GM19035 (cell line): ENCODE results near the gene NT5C2.
"Not testable (repeated sequence)": the region's sequence is repeated elsewhere in the genome, so short reads cannot be mapped to it uniquely, and the experiment has no call there.

Experiments used
- ATAC-seq: cut with Tn5 transposase; IDR thresholded peaks from one replicate; pipeline ENCODE4 v1.9.1; 2021; ENCODE audit not compliant: unreplicated experiment

Gene NT5C2

DNA sequence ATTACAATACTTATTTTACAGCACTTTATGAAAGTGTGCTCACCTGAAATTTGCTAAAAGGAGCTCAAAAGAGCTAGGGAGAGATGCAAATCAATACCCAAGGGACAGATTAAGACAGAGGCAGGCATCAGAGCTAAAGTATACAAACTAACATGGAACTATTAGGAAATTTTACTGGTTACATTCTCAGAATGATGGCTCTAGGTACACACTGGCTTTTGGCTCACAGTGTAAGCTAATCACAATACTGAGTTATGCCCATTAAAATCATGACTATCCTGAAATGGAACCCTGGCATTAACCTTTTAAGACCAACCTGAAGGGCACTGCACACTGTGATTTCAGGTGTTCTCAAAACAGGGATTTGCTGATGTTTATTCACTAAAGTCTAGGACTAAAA is 98.1 kb downstream of the NT5C2 start:
- no peak for ATAC-seq

DNA sequence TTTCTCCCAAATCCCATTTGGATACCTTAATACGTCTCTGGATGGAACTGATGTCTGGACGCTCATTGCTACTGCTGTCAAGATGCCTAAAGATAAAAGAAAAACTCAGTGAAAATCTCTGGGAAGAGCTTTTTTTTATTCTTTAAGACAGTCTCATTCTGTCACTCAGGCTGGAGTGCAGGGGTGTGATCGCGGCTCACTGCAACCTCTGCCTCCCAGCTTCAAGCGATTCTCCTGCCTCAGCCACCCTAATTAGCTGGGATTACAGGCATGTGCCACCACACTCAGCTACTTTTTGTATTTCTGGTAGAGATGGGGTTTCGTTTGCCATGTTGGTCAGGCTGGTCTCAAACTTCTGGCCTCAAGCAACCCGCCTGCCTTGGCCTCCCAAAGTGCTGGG is 102.2 kb downstream of the NT5C2 start:
- no peak for ATAC-seq

DNA sequence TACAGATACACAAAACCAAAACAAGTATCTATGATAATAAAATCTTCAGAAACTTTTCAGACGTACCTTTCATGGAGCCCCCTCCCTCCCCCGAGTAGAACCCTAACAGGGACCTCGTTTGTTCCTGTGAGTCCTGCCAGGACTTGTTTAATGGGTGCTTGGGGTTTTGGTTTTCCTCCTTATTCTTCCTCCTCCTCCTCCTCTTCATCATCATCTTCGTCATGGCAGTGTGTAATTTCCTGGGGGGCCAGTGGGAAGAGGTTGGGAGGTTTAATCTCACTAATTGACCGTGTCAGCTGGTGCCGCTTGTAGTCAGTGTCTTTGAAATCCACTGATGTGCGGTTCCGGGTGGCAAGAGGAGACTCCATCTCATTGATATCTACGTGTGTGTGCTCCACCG is 103.6 kb downstream of the NT5C2 start:
- no peak for ATAC-seq

DNA sequence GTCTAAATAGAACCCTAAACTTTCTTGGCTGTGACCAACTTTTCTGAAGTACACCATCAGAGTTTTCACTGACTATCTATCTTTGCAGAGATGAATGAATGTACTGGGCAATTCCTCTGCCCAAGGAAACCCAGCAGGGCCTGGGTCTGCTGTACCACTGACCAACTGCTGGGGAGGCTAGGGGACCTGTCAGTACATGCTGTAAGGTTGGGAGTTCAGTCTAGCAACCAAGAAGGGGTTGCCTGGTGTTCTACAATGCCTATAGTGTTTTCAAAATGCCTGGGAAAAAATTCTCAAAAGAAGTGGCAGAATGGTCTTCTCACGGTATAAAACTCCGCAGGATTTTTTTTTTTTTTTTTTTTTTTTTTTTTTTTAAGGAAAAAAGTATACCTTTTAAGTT is 106.3 kb downstream of the NT5C2 start:
- no peak for ATAC-seq

DNA sequence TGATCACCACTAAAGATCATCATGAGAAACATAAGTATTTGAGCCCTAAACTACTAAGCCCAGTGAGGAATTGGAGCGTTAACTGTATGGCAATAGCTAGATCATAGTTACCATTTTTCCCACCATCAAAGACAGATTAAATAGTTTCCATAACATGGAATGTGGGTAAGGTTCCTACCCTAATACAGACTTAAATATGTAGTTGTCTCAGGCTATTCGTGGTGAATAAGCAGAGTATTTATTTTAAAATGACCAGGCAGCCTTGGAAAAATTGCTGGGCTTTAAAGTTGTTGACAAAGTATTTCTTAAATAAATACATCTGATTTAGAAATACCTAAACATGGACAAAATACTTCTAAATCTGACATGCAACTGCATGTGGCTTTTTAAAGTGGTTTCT is 106.8 kb downstream of the NT5C2 start:
- ATAC-seq = no peak

DNA sequence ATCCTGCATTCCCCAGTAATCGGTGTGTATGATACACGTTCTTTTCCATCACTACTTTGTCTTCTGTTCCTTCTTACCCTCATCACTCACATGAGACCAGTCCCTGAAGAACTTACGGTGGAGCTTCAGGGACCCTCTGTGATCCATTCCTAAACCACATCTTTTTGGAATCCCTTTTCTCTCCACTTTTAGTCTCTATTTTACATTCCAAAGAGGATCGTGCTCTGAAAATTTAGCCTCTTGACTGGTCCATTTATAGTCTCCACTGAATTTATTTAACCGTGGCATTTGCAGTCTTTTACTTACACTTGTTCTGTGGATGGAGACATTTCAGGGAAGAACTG is 109.1 kb downstream of the NT5C2 start:
- ATAC-seq = no peak

DNA sequence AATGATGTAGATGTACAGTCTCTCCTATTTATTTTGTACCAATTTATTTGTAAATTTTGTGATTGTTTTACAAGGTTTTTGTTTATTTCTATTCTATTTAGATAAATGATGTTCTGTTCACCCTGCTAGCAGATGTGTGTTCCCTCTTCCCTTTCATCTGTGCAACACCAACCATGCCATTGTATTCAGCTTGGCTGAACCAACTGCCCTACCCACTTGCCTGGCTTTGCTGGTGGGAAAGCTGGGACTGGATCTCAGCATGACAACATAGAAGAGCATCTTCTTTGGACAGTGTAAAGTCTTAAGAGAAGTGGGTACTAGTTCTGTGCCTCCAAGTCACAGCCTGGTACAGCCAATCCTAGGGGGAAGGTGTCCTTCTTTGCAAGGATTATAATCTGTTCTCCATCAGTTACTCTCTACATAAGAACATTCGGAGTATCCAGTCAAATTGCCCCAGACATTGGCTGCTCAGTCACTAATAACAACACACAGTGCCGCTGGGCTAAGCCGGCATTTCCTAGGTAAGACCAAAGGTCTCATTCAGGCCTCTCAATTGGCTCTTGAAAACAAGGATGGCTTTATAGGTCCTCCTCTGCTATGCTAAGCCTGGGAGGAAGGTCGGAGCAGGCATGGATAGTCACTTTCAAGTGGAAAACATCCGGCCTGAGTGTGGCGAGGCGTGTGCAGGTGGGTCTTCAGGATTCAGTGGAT is 109.7 kb downstream of the NT5C2 start:
- ATAC-seq = no peak

DNA sequence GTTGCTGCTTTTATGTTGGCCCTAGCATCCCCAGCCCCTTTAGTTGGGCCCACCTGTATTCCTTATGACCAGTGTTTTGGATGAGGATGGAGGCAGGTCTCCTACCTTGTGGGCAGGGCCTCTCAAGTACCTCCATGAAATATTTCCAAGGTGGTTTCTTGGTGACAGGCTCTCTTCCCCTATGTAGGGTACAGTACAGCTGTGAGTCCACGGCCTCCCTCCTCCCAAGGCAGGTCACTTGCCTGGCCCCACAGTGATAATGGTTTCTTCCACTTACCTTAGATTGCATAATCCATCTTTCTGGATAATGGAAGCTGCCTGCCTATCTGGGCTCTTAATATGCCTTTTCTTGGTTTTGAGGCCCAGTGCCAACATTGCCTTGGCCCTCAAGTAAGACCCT is 110.4 kb downstream of the NT5C2 start:
- no peak for ATAC-seq

DNA sequence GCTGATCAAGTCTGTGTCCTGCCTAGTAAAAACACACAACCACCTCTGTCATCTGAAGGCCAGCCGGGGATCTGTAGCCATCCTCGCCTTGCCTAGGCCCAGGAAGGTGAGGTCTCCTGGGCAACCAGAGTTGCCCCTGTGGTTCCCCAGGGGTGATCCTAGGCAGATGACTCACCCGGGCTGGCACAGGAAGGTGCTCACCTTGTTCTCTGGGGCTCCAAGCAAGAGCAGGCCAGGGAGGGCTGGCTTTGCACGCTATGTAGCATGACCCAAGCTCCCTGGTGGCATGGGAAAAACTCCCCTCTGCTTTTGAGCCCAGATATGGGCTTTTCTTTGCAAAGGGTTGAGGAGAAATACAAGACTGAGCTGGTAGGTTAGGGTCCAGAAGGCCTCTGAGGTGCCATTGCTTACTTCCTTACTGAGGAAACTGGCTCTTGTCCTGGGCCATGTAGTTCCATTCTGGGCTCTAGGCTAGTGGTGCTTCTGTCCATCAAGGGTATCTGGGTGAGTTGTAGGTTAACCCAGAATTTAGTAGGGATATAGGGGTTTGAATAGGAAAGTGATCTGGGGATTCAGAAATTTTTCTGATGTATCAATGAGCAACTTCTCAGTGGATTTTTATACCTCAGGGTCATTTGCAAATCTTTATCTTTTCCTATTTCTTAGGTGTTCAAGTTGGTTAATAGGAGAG is 112.0 kb downstream of the NT5C2 start:
- no peak for ATAC-seq

DNA sequence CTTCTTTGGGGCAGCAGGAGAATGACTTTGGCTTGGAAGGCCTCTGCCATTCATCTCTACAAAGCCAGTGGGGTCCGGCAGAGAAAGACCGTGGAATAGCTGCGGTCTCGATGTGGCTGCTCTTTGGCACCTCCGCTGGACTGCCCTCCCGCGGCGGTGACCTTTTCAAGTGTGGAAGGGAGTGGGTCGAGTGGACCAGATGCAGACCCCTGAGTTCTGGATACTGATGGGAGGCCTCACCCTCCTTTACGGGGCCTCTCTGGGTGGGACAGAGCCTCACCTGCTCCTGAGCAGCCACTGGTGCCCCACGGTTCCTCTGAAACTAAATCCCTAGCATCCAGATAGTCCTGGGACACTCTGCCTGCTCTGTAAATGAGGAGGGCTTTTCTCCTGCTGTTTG is 113.1 kb downstream of the NT5C2 start:
- no peak for ATAC-seq

DNA sequence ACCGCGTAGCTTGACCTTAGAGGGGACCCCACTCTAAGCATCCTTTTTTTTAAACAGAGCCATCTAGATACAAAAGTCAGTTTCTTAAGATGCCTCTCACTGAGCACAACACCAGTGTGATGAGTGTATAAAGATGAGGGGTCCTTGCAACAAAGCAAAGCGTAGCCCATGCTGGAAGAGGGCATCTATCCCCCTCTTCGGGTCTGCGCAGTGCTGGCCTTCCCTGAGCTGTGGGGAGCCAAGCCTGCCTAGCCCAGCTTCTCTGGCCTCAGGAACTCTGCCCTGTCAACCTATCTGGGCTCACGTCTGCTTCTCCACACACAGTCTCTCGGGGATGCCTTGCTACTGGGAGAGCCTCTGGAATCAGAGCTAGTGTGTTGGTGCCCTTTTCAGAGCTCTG is 114.0 kb downstream of the NT5C2 start:
- no peak for ATAC-seq

DNA sequence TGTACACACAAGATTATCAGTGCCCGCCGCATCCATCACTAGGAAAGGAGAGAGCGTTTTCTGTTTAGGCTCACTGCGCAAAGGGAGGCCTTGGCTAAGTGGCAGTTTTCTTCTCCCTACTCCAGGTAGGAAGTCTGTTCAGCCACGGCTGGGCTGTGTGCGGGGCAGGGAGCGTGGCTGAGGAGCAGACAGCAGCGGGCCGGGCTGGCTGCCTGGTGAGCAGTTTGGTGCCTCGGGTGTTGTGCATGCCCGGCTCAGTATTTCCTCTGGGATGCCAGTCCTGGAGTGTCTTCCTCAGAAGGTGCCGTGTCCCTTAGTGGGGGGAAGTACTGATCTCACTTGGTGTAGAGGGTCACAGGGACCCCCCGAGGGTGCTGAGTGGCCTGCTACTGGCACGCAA is 114.4 kb downstream of the NT5C2 start:
- no peak for ATAC-seq

DNA sequence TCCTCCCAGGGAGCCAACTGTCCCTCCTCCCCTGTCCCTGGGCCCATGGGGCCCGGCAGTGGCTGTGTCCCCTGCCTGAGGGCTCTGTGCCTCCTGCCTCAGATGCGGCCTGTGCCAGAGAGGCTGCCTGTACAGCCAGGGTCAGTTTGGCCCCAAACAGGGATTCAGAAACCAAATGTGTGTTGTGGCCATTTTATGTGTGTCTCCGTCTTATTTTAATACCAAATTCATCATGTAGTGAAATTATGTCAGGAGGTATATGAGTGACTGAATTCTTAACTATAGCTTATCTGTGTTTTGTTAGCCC is 114.8 kb downstream of the NT5C2 start:
- no peak for ATAC-seq

DNA sequence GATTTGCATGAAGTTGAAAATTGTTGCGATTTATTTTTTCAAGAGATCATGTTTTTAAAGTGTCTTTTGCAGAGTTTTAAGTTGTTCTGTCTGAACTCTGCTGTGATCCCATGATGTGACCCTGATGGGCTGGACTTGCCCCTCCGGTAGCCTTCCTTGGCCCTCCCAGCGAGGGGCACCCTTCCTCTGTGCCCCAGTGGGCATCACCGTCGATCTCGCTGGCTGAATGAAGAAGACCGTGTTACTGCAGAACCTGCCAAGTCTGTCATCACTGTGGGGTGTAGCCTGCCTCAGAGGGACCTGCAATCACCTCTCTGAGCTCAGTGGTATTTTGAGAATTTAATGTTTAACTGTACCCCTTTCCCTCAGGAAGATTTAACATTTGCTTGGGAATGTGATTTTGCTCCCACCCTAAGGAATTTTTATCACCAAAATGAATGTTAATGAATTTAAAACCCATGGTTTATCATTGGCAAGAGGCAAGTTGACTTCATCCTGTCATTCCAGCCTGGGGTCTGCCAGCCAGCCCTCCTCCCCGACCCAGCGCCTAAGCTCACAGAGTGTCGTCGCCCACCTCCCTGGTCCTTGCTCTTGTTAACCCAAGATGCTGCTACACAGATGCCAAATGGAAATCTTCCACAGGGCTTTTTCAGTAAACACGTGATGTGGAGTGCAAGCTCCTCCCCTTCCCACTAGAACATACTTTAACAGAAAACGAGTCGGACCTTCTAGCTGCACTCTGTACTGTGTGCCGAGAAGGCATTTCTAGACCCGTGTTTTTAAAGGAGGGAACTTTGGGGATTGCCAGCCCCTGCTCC is 115.4 kb downstream of the NT5C2 start:
- ATAC-seq = no peak

DNA sequence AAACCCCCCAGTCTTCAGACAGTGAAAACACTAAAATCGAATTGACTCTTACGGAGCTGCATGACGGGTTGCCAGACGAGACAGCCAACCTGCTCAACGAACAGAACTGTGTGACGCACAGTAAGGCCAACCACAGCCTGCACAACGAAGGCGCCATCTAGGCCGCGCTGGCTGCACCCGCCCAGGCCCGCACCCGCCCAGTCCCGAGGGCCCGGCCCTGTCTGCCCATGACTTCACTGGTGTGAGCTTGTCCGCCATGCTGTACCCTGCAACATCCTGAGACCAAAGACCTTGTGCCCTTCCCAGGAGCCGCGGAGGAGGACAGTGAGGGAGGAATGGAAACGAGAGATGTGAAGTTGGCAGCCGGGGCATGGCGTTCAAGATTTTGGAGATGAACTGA is 116.1 kb downstream of the NT5C2 start:
- no peak for ATAC-seq

DNA sequence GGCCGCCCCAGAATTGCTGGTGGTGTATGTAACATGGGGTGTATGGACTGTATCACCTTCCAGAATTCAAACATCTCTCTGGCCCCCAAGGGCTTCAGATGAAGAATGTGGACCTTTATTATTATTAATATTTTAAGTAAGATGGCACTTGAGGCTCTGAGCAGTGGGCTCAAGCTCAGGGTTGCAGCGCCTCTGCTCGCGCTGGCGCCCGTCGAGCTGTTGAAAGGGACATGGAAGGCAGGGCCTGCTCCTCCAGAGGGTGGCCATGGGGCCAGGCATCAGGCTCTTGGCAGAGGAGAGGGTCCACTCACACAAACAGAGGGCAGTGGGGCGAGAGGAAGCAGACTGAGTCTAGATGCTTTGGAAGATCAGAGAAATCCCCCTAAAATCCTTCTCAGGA is 120.2 kb downstream of the NT5C2 start:
- ATAC-seq = no peak

DNA sequence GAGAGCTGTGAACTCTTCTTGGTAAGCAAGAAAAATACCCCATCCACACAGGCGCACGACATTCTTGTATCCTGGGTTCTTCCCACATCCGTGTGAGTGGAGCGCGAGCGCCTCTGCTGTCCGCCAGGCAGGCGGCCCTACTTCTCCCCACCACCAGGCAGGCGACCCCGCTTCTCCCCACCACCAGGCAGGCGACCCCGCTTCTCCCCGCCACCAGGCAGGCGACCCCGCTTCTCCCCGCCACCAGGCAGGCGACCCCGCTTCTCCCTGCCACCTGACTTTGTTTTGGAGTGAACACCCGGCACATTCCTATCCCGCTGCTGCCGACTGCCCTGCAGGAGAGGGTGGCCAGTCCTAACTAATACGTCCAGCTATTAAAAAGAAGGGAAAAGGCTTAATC is 120.8 kb downstream of the NT5C2 start:
- ATAC-seq = no peak

DNA sequence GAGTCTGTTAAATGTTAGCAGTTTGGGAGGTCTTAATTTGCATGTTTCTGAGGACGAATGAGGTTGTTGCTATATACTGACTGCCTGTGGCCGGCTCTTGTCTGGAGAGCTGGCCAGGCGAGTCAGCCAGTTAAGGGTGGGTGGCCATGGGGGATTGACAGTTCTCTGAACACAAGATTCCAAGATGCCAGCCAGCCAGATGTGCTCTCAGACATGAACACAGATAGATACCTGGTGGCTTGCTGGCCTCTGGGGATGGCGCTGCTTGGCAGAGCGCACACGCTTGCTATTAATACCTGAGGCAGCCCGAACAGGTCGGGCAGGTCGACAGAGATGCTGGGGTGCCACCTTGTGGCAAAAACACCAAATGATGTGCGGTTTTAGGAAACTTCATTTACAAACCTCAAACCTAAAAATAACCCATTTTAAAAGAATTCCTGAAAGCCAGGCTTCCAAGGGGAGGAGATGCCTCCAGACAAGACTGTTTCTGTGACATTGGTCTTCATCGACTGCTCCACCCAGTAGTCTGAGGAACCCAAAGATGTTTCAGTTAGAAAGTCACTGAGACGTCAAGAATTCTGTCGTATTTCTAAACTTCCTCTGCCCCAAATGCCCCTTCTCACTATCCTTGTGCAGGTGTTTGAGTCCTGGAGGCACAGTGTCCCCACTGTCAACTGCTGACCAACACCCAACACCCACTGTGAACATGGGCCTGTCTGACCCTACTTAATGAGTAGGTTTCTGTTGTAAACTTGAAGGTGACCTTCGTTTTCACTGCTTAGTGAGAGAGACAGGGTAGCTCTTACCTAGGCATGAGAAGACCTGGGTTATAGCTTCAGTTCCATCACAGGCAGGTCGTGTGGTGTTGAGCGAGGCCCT is 123.4 kb downstream of the NT5C2 start:
- ATAC-seq = no peak

DNA sequence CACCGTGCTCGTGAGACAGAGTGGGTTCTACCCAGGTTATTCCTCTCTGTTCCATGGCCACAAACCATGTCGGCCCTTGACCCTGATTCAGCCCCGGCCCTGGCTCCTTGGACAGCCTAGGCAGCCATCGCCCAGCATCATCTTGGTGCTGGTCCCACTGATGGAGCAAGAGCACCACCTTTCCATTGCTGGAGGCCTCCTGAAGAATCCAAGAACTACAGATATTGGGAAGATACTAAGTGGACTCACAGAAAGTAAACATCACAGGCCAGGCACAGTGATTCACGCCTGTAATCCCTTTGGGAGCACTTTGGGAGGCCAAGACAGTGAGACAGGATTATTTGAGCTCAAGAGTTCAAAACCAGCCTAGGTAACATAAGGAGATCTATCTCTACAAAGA is 125.1 kb downstream of the NT5C2 start:
- ATAC-seq = no peak

DNA sequence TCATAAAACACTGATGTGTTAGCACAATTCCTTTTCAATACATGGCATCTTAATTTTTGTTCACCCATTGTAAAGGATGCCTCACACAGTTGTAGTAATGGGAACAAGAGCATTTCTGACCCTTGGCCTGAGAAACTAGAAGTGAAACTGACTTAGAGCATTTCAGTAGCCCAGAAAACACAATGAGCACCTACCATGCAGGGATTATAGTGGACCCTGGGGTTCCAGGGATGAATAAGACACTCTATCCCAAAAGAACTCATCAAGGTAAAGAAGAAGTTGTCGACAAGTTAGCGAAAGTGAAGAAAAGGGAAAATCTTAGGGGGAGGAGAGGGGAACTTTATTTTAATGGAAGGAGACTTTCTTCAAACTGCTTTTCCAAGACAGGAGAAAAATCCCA is 125.6 kb downstream of the NT5C2 start:
- no peak for ATAC-seq

DNA sequence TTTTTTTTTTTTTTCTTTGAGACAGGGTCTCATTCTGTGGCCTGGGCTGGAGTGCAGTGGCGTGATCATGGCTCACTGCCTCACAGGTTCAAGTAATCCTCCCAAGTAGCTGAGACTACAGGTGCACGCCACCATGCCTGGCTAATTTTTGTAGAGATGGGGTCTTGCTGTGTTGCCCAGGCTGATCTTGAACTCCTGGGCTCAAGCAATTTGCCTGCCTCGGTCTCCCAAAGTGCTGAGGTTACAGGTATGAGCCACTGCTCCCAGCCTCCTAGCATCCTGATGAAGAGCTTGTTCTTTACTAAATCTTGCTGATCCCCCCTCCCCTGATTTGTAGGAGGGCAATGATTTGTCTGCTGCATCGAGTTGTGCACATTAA is 126.0 kb downstream of the NT5C2 start:
- ATAC-seq = not testable (repeated sequence)
